ENCODE measurements around the gene XPO4. TPM values are rescaled to one million over a fixed set of nuclear protein-coding genes. Genes with fewer than 3 reads are reported as not detected.
"Not testable (repeated sequence)": the region's sequence is repeated elsewhere in the genome, so short reads cannot be mapped to it uniquely, and the experiment has no call there.

The XPO4 gene
- total RNA-seq, 1 donor from 2014 or later: 27.4 TPM

GRCh38 chr13:20939662-20940061, 37.1 kb upstream of the XPO4 start:
- POLR2A ChIA-PET: no interaction called here
- DNase-seq (no peak), ATAC-seq (ENCODE audit: low read depth) (no peak)
- intact Hi-C loops (cut with micrococcal nuclease): loop anchor here (10.0 kb wide), 1 partner anchor 135 kb away; no protein-coding TSS in a partner anchor
- H3K27ac Mint-ChIP-seq: no peak overlapping the region
- TF ChIP-seq CTCF (IDR thresholded peaks at IDR 0.05): no peak
- no peaks in the 10 kb centered on the region for H3K36me3 Mint-ChIP-seq (ENCODE audit: low read depth)
- H3K4me1 Mint-ChIP-seq: no peaks in the 10 kb centered on the region
- no peaks in the 10 kb centered on the region for H3K9me3 Mint-ChIP-seq
- H3K4me3 Mint-ChIP-seq: no peak overlapping the region
- CTCF ChIA-PET: no interaction called here
- peaks cover 17% of the 10 kb centered on the region for H3K27me3 Mint-ChIP-seq

GRCh38 chr13:20938302-20938701, 35.8 kb upstream of the XPO4 start:
- ChIA-PET CTCF (no interaction called here), POLR2A (no interaction called here)
- ATAC-seq (ENCODE audit: low read depth) (no peak), DNase-seq (no peak)
- Mint-ChIP-seq H3K9me3 (no peaks in the 10 kb centered on the region), H3K27me3 (peaks cover 12% of the 10 kb centered on the region), H3K27ac (no peak overlapping the region), H3K4me3 (no peak overlapping the region), H3K4me1 (no peaks in the 10 kb centered on the region), H3K36me3 (ENCODE audit: low read depth) (no peaks in the 10 kb centered on the region)
- no peak for TF ChIP-seq CTCF (IDR thresholded peaks at IDR 0.05)
- intact Hi-C loops (cut with micrococcal nuclease): no loop called here

GRCh38 chr13:20927596-20928257, 25.2 kb upstream of the XPO4 start:
- no peaks in the 10 kb centered on the region for H3K9me3 Mint-ChIP-seq
- no peaks in the 10 kb centered on the region for H3K36me3 Mint-ChIP-seq (ENCODE audit: low read depth)
- no peak overlapping the region for H3K4me3 Mint-ChIP-seq
- no peaks in the 10 kb centered on the region for H3K4me1 Mint-ChIP-seq
- intact Hi-C loops (cut with micrococcal nuclease): loop anchor here (10.0 kb wide), 1 partner anchor 103 kb away; no protein-coding TSS in a partner anchor
- no peak for TF ChIP-seq CTCF (IDR thresholded peaks at IDR 0.05)
- ATAC-seq (ENCODE audit: low read depth) (no peak), DNase-seq (no peak)
- ChIA-PET POLR2A (interaction anchor here (0.6 kb wide), 1 partner anchor 1066 kb away, joined by 4 read pairs; no protein-coding TSS in a partner anchor), CTCF (interaction anchor here (6.9 kb wide), 1 partner anchor 434 kb away, joined by 73 read pairs; no protein-coding TSS in a partner anchor)
- H3K27me3 Mint-ChIP-seq: no peaks in the 10 kb centered on the region
- no peak overlapping the region for H3K27ac Mint-ChIP-seq

- DNase-seq; ATAC-seq (ENCODE audit: low read depth); H3K27ac Mint-ChIP-seq; H3K27me3 Mint-ChIP-seq; H3K4me3 Mint-ChIP-seq; H3K4me1 Mint-ChIP-seq; H3K36me3 Mint-ChIP-seq (ENCODE audit: low read depth); H3K9me3 Mint-ChIP-seq; POLR2A ChIA-PET: not testable (repeated sequence)
- intact Hi-C loops (cut with micrococcal nuclease): loop anchor here (1.0 to 10.0 kb wide), 4 partner anchors 101 to 728 kb away; no protein-coding TSS in a partner anchor
- CTCF ChIA-PET: interaction anchor here (0.6 to 6.9 kb wide), 6 partner anchors 11 to 741 kb away, joined by 3 to 73 read pairs (median 6); no protein-coding TSS in a partner anchor
Observed at GRCh38 chr13:20925395-20925790, 22.8 kb upstream of the XPO4 start.

- intact Hi-C loops (cut with micrococcal nuclease): loop anchor here (1.0 to 10.0 kb wide), 5 partner anchors 100 to 743 kb away; no protein-coding TSS in a partner anchor
- no peaks in the 10 kb centered on the region for H3K27me3 Mint-ChIP-seq
- H3K27ac Mint-ChIP-seq: no peak overlapping the region
- H3K4me3 Mint-ChIP-seq: no peak overlapping the region
- H3K36me3 Mint-ChIP-seq (ENCODE audit: low read depth): no peaks in the 10 kb centered on the region
- CTCF ChIA-PET: interaction anchor here (0.6 to 6.9 kb wide), 5 partner anchors 12 to 728 kb away, joined by 3 to 73 read pairs (median 6); no protein-coding TSS in a partner anchor
- POLR2A ChIA-PET: no interaction called here
- H3K9me3 Mint-ChIP-seq: no peaks in the 10 kb centered on the region
- DNase-seq (peak; percentile 24), ATAC-seq (ENCODE audit: low read depth) (no peak)
- no peaks in the 10 kb centered on the region for H3K4me1 Mint-ChIP-seq
- TF ChIP-seq CTCF (IDR thresholded peaks at IDR 0.05): no peak
Observed at GRCh38 chr13:20924758-20925394, 22.3 kb upstream of the XPO4 start.
